ENCODE data around the gene SLC39A11. TPM values are rescaled to one million over a fixed set of nuclear protein-coding genes. Genes with fewer than 3 reads are reported as not detected.

Gene SLC39A11
- polyA plus RNA-seq, 1 of the 3 experiments (the other 2 are of a cell fraction) = 23.5 TPM

DNA sequence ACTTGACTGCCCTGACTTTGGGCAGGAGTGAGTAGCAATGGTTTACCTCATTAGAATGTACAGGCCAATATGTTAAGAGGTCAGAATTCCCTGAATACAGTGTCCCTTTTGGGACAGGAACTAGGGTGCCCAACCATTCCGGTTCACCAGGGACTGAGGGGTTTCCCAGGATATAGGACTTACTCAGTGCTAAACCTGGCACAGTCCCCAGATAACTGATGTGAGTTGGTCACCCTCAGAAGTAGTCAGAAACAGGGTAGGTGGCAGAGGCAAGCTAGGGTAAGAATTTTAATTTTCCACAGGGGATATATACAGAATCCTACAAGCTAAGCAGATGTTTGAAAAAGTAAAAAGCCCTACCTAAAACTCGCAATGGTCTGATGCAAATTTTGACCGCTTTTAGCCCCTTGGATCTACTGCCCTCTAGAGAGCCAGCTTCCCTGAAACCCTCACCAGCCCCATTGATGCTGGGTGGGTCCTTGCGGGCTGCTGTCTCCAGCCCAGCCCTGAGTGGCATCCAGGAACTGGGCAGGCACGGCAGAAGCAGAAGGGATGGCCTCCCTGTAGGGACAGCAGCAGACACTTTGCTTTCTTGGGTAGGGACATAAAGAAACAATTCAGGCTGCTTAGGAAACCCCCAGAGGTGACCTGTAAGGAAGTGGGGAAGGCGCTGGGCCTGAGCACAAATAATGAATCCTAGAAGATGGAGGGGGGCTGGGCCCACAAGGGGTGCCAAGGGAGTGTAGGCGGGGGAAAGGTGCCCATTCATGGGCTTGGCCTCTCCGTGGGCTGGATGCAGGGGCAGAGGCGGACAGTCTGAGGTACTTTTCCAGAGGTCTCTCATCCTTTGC lies 434.8 kb downstream of the SLC39A11 start (continued):
- TF ChIP-seq PBX3 (IDR thresholded peaks at IDR 0.05) = no peak

- CTCF ChIA-PET = interaction anchor here (1.2 to 3.5 kb wide), 3 partner anchors 11 to 99 kb away, joined by 3 to 12 read pairs (median 5); no protein-coding TSS in a partner anchor
- H3K9me3 ChIP-seq = no peaks in the 10 kb centered on the region
- WGBS (ENCODE audit: low lambda C conversion rate) = 80% methylated on average over 14 of the region's 14 CpGs
- no peaks in the 10 kb centered on the region for H3F3A ChIP-seq (replicated peaks; ENCODE audit: insufficient read depth)
- H3K4me3 ChIP-seq (ENCODE audit: low read depth in 2 of 2, low read length in 1 of 2) = no peak overlapping the region
- H2AFZ ChIP-seq (ENCODE audit: low read depth) = no peak overlapping the region
- POLR2A ChIA-PET = no interaction called here
- no peaks in the 10 kb centered on the region for H3K9me2 ChIP-seq
- H3K27ac ChIP-seq (ENCODE audit: low read depth in 2 of 2, low read length in 1 of 2) = no peak overlapping the region
- no peaks in the 10 kb centered on the region for H3K79me2 ChIP-seq (ENCODE audit: insufficient read depth)
- TF ChIP-seq MEF2A (IDR thresholded peaks at IDR 0.05; ENCODE audit: borderline replicate concordance, low read depth) (no peak), RAD21 (IDR thresholded peaks at IDR 0.05; ENCODE audit: low read length) (no peak), RXRA (IDR thresholded peaks at IDR 0.05; ENCODE audit: borderline replicate concordance, low read depth) (no peak), RFX5 (IDR thresholded peaks at IDR 0.05; ENCODE audit: low read length) (no peak), GABPA (IDR thresholded peaks at IDR 0.05; ENCODE audit: low read depth) (no peak)
- DNase-seq = no peak
- H3K27me3 ChIP-seq (ENCODE audit: insufficient read depth) = no peaks in the 10 kb centered on the region
- no peaks in the 10 kb centered on the region for H4K20me1 ChIP-seq (ENCODE audit: insufficient read depth)
- no peak overlapping the region for H3K9ac ChIP-seq
- no peak overlapping the region for H3K4me2 ChIP-seq
- H3K36me3 ChIP-seq (replicated peaks in 1 of 2; ENCODE audit: control insufficient read depth in 1 of 2, insufficient read depth in 2 of 2, low read length in 1 of 2) = no peaks in the 10 kb centered on the region
- H3K4me1 ChIP-seq (ENCODE audit: control insufficient read depth in 1 of 2, insufficient read depth in 2 of 2, low read depth in 1 of 2, low read length in 1 of 2) = peaks cover 3 to 5% of the 10 kb centered on the region in 2 experiments; a peak in 2 of 4 replicates
Observed at GRCh38 chr17:72656130-72656763, 436.2 kb downstream of the SLC39A11 start.

DNA sequence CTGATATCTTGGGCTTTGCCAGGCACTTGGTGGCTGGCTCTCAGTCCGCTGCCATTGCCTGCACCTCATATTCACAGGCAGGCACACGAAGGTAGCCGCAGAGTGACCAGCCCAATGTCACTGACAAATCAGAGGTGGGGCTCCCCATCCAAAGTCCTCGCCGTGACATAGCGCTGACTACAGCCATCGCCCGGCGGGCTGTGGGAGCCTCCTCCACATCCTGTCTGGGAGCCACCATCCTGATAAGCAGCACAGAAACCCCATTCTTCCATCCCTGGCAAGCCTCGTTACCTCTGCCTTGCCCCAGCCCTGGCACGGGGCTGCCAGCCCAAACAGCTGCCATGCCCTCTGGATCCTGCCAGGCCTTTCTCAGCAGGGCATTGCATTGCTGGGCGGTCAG lies 437.8 kb downstream of the SLC39A11 start:
- H3K27me3 ChIP-seq (ENCODE audit: insufficient read depth) = no peaks in the 10 kb centered on the region
- TF ChIP-seq RXRA (IDR thresholded peaks at IDR 0.05; ENCODE audit: borderline replicate concordance, low read depth) = no peak
- TF ChIP-seq RCOR1 (IDR thresholded peaks at IDR 0.05; ENCODE audit: low read length) = no peak
- no peak for TF ChIP-seq MEF2A (IDR thresholded peaks at IDR 0.05; ENCODE audit: borderline replicate concordance, low read depth)
- no peak for TF ChIP-seq SMC3 (IDR thresholded peaks at IDR 0.05; ENCODE audit: low read depth, low read length)
- no peak for TF ChIP-seq TCF12 (IDR thresholded peaks at IDR 0.05)
- TF ChIP-seq TEAD4 (IDR thresholded peaks at IDR 0.05; ENCODE audit: borderline replicate concordance, insufficient read depth) = no peak
- no peak for TF ChIP-seq PBX3 (IDR thresholded peaks at IDR 0.05)
- no peak for TF ChIP-seq JUND (IDR thresholded peaks at IDR 0.05)
- TF ChIP-seq YY1 (IDR thresholded peaks at IDR 0.05; ENCODE audit: low read depth) = no peak
- TF ChIP-seq GATA2 (CRISPR knock-in tag; IDR thresholded peaks at IDR 0.05) = no peak
- no peak for TF ChIP-seq ELF1 (IDR thresholded peaks at IDR 0.05)
- TF ChIP-seq, protein P1, sequence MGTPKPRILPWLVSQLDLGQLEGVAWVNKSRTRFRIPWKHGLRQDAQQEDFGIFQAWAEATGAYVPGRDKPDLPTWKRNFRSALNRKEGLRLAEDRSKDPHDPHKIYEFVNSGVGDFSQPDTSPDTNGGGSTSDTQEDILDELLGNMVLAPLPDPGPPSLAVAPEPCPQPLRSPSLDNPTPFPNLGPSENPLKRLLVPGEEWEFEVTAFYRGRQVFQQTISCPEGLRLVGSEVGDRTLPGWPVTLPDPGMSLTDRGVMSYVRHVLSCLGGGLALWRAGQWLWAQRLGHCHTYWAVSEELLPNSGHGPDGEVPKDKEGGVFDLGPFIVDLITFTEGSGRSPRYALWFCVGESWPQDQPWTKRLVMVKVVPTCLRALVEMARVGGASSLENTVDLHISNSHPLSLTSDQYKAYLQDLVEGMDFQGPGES (IDR thresholded peaks at IDR 0.05; ENCODE audit: low read depth, low read length) = no peak
- no peak for TF ChIP-seq CHD2 (IDR thresholded peaks at IDR 0.05; ENCODE audit: low read length, partially characterized antibody)
- no peak for TF ChIP-seq EZH2phosphoT487 (IDR thresholded peaks at IDR 0.05; ENCODE audit: borderline replicate concordance, low read depth)
- 70% methylated on average over 3 of the region's 12 CpGs for WGBS (ENCODE audit: low lambda C conversion rate)
- no peaks in the 10 kb centered on the region for H3F3A ChIP-seq (replicated peaks; ENCODE audit: insufficient read depth)
- H3K4me2 ChIP-seq = no peak overlapping the region
- H3K9me2 ChIP-seq = no peaks in the 10 kb centered on the region
- H2AFZ ChIP-seq (ENCODE audit: low read depth) = no peak overlapping the region
- H3K27ac ChIP-seq (ENCODE audit: low read depth in 2 of 2, low read length in 1 of 2) = no peak overlapping the region
- no peak overlapping the region for H3K9ac ChIP-seq
- POLR2A ChIA-PET = no interaction called here
- no peaks in the 10 kb centered on the region; a peak in 1 of 4 replicates for H3K4me1 ChIP-seq (ENCODE audit: control insufficient read depth in 1 of 2, insufficient read depth in 2 of 2, low read depth in 1 of 2, low read length in 1 of 2)
- no peaks in the 10 kb centered on the region for H3K9me3 ChIP-seq
- H3K4me3 ChIP-seq (ENCODE audit: low read depth in 2 of 2, low read length in 1 of 2) = no peak overlapping the region
- no peaks in the 10 kb centered on the region for H3K36me3 ChIP-seq (replicated peaks in 1 of 2; ENCODE audit: control insufficient read depth in 1 of 2, insufficient read depth in 2 of 2, low read length in 1 of 2)
- CTCF ChIA-PET = interaction anchor here (0.9 to 3.5 kb wide), 3 partner anchors 17 to 98 kb away, joined by 3 to 12 read pairs (median 6); no protein-coding TSS in a partner anchor
- no peaks in the 10 kb centered on the region for H4K20me1 ChIP-seq (ENCODE audit: insufficient read depth)
- no peak for DNase-seq
- no peaks in the 10 kb centered on the region for H3K79me2 ChIP-seq (ENCODE audit: insufficient read depth)
